GM19035 (cell line): ENCODE measurements around the gene SORCS3.
A peak's percentile ranks its signal among the peaks of the same experiment; 100 is the strongest.

Source experiments
- ATAC-seq: cut with Tn5 transposase; IDR thresholded peaks from one replicate; pipeline ENCODE4 v1.9.1; 2021; ENCODE audit not compliant: unreplicated experiment

The SORCS3 gene

DNA sequence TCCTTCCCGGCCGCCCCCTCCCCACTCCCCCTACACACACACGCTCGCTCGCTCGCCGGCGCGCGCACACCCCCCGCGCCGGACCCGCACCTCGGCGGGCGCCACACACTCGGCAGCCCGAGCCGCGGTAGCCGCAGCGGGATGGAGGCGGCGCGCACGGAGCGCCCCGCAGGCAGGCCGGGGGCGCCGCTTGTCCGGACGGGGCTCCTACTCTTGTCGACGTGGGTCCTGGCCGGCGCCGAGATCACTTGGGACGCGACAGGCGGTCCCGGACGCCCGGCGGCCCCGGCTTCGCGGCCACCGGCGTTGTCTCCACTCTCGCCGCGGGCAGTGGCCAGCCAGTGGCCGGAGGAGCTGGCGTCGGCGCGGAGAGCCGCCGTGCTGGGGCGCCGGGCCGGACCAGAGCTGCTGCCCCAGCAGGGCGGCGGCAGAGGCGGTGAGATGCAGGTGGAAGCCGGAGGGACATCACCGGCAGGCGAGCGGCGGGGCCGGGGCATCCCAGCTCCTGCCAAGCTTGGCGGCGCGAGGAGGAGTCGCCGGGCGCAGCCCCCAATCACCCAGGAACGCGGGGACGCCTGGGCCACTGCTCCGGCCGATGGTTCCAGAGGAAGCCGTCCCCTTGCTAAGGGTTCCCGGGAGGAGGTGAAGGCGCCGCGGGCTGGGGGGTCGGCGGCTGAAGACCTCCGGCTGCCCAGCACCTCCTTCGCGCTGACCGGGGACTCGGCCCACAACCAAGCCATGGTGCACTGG is at the start of gene SORCS3:
Gene SORCS3 (plus strand): TSS at position 104 of the 750 bp plus-strand sequence.
- no peak for ATAC-seq

DNA sequence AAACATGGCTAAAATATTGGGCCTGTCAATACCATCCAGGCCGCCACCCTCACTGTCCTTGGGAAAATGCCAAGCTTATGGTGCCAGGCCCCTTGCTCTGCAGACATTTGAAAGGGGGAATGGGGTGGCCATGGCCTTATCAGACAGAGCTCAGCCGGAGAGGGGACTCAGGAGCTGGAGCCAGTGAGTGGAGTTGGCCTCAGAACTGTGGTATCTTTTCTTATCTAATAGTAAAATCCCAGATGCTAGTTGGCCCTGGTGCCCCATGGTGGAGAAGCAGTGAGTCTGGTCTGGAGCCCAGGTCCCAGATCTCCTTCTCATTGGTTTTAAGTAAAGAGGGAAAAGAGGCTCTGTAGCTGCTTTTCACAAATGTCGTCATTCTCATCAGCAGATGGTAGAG is 49.6 kb upstream of the SORCS3 start:
- ATAC-seq = no peak

DNA sequence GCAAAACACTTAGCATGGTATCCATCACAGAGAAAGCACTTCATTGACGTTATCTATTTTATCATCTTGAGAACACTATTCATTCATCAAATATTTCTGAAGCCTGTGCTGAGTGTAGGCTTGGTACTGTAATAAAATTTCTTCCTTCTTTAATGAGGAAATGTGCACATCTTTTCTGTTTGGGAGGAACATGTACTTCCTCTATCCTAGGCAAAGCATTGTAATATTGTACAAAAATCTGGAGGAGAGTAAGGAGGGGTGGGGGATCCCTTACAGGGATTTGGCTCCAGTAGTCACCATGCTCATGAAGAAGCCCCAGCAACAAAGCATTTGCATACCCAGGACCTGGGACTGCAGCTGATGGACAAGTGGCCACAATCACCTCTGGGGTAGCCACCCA is 39.9 kb upstream of the SORCS3 start:
- no peak for ATAC-seq

DNA sequence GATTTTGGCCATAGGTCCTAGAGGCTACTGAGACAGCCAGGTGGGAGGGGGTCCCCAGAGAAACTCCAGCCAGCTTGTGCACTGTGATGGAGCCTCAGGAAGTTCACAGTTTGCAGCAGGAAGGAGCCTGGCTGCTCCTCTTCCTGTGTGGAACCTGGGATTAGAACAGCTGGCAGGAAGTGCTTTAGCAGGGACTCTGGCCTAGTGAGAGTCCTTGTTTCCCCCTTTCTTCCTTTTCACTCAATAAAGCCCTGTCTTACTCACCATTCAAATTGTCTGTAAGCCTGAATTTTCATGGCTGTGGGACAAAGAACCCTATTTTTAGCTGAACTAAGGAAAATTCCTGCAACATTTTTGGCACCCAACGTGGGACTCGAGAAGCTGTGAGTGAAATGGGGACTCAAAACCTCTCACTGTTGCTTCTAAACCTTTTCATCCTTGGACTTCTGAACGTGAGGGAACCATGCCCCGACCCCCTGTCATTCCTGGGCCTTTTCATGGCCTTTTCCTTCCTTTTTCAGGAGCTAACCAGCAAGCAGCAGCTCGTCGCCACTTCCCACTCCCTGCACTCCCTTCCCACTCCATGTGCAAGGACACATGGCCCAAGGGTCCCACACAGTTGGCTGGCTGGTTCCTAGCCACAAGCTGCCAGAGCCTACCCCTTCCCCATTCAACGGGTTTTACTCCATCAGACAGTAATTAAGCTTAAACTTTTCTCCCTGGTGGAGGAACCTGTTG is 32.8 kb upstream of the SORCS3 start:
- ATAC-seq = no peak

DNA sequence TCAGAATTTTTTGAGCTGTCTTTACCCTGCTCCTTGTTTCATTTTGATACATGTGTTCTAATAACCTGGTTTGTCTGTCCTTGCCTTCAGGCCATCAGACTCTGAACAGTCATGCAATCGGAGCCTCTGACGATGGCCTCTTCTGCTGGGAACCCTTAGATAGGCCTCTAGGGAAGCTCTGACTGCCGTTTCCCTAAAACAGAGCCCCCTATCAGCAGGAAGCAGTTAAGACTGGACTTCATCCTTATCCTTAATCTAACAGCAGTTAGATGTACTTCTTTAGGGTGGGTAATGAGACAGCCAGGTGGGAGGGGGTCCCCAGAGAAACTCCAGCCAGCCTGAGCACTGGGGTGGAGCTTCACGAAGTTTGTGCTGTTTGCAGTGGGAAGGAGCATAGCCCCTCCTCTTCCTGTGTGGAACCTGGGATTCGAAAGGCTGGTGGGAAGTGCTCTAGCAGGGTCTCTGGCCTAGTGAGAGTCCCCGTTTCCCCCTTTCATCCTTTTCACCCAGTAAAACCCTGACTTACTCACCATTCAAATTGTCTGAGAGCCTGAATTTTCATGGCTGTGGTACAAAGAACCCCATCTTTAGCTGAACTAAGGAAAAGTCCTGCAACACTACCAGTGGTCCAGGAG is 28.4 kb upstream of the SORCS3 start:
- ATAC-seq = no peak

DNA sequence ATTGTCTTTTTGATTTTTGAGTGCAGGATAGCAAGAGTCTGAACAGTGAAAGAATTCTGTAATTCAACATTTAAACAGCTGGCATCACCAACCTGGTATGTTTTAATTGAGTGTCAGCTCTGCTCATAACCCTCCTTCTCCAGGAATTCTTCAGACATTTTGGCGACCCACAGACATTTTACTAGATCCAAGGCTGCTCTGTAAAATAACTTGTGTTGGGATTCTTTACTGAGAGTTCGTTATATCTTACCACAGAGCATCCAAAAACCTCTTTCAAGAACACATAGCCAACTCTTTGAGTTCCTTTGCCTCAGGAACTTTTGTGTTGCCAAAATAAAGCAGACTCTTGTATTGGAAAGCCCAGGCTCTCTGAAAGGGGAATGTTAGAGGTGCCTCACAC is 27.7 kb upstream of the SORCS3 start:
- ATAC-seq = no peak

DNA sequence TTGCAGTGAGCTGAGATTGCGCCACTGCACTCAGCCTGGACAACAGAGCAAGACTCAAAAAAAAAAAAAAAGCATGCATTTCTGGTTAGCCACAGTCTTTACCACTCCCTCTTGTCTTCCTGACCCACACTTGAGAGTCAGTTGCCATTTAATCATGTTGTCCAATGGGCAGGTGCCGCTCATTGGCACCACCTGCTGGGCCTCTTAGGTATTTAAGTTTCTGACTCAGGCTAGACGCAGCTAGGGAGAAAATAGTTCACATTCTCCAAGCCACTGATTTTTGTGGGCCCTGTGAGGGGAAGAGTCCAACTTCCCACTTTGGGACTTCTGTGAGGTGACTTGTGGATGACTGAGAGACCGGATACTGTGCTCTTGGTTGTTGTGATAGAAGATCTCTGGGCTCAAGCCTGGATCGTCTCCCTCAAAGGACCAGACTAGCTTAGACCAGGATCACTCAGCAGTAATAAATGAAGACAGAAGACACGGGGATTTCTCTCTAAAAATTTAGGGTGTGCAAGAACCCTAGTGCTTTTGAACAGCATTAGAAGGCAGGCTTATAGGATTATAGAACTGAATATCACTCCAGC is 26.8 kb upstream of the SORCS3 start:
- peak; percentile 69 for ATAC-seq

DNA sequence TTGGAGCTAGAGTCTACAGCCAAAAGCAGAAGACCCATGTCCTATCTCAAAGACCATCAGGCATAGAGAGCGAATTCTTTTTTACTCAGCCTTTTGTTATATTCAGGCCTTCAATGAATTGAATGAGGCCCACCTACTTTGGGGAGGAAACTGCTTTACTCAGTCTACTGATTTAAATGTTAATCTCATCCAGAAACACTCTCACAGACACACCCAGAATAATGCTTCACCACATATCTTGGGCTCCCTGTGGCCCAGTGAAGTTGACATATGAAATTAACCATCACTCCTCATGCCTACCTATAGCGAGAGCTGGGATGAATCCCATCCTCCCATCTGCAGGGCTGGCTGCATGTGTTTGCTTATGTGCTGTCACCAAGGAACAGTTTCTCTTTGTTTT is 26.0 kb upstream of the SORCS3 start:
- ATAC-seq = no peak

DNA sequence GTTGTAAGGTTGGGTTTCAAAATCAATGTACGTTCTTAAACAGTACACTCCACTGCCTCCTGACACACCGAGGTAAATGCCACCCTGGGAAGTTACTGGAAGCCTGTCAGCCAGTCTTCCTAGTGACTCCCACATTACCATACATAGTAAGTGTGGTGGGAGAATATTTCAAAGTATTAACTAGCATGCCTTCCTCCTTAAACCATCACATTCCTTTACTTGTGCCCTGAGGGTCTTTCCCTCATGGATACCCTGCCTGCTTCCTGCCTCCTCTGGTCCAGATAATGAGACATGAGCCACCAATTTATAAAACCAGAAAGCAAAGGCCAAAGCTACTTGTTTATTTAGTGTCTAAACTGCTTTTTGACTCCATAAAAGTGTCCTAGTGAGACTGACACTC is 23.3 kb upstream of the SORCS3 start:
- no peak for ATAC-seq

DNA sequence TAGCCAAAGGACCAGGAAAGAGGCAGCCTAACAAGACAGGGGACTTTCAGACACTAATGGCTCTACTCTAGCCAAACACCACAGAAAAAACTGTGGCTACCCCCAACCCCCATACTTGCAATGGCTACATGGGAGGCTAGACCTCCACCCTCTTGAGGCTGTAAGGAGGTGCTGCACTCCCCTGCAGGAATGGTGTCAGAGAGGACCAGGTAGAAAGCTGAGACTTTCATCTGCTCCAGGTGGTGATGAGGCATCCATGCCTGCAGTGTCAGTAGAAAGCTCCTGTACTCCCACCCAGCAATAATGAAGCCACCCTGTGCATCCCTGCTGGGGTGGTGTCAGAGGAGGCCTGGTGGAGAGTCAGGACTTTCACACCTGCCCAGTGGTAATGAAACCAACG is 18.9 kb upstream of the SORCS3 start:
- ATAC-seq = no peak

DNA sequence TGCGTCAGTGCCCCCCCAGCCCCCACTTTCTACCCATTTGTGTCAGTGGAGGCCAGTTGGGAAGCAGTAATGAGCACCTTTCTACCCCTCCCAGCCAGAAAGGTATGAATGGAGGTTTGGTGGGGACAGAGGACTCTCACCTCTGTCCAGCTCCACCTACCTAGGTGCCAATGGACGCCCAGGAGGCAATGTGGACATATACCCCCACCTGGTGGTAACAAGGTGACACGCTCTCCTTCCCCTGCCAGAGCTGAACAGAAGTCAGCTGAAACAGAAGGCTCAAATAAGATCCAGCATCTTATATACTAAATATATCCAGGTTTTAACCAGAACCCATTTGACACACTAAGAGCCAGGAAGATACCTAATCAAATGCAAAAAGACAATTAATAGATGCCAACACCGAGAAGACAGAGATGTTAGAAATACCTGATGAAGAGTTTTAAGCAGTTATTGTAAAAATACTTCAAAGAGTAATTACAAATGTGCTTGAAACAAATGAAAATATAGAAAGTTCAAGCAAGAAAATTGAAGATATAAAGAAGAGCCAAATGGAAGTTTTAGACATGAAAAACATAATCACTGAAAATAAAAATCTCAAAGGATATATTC is 18.4 kb upstream of the SORCS3 start:
- no peak for ATAC-seq

DNA sequence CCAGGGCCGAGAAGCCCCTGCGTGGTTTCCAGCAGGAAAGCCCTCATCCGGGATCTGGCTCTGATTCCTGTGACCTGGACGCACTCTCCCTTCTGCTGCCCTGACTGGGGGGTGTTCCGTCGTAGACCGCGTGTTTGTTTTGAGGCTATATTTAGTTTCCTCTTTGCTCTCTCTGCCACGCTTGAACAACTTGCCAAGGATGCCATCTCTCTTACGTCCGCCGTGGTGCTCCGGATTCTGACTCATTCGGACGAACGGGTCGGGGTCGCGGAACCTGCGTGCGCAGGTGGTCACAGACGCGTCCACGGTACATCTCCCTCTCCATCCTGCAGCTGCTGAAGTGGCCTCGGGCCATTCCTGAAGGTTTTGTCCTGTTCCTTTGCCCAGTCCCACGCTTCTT is 10.4 kb upstream of the SORCS3 start:
- ATAC-seq = no peak

DNA sequence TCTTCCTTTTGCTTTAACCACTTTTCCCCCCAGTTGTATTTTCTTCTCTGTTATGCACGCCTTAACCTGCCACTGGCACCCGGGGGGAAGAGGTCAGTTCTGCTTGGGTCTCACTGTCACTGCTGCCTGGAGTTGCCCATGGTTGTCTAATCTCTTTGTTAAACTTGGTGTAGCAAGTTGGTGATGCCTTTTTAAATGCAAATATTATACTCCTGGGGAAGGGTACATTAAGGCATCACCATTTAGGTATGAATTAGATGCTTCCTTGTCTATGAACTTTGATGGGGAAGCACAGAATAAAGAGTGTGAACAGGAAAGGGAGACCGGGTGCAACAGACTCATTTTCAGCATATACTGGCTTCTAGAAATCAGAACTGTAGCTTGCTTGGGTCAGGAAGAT is 9.1 kb upstream of the SORCS3 start:
- no peak for ATAC-seq

DNA sequence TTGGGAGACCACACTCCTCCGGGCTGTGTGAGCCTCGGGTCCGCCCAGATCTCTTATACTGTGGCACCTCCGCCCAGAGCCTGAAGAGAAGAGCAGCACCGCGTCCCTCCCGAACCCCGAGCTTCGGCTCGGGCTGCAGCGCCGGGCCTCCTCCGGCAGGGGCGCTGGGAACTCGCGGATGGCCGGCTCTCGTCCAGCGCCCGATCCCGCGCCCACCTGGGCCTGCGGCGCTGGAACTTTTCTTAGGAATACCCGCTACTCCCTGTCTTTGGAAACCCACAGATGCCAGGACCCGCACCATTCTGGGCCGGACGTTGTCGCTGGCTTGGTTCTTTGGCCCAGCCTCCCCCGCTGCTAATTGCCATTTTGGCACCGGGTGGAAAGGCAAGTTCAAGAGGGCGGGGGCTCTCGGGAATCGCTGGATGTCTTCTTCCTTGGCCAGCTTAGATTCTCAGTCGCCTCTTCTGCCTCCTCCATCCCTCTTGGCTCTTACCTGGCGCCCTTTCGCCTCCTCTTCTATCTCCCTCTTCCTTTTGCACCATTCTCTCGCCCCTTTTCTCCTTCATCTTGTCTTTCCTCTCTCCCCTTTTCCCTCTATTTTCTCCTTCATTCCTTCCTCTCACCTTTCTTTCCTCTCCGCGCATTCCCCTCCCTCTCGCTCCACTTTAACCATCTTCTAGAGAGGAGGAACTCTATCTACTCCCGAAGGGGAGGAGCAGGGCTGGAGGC is 2.1 kb upstream of the SORCS3 start:
- no peak for ATAC-seq

DNA sequence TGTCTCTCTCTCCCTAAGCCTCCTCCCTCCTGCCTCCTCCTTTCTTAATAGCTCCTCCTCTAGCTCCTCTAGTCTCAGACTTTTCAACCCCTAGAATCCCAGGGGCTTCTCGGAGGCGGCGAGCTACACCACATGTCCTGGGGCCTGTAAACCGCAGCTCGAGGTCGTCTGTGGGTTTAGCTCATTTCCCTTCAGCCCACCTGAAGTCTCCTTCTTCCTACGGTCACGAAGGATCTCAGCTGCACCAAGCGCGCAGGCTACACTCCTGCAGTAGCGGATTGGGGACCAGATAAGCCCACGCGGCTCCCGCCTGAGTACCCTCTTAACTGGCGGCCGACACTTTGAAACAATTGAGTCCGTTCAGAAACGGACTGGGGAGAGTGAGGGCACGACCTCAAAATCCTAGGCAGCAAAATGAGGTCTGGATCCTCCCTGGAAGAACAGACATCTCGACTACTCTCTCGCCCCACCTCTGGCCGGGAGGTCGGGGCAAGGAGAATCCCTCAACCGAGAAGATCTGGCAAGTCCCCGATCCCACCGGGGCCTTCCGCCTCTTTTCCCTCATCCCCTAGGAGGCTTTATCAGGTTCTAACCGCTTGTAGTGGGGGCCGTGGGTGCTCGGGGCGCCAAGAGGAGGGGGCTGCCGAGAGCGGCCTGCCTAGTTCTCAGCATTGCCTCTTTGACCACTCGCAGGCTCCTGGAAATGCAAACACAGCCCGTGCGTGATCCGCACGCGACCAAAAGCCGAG is 1.3 kb upstream of the SORCS3 start:
- ATAC-seq = no peak

DNA sequence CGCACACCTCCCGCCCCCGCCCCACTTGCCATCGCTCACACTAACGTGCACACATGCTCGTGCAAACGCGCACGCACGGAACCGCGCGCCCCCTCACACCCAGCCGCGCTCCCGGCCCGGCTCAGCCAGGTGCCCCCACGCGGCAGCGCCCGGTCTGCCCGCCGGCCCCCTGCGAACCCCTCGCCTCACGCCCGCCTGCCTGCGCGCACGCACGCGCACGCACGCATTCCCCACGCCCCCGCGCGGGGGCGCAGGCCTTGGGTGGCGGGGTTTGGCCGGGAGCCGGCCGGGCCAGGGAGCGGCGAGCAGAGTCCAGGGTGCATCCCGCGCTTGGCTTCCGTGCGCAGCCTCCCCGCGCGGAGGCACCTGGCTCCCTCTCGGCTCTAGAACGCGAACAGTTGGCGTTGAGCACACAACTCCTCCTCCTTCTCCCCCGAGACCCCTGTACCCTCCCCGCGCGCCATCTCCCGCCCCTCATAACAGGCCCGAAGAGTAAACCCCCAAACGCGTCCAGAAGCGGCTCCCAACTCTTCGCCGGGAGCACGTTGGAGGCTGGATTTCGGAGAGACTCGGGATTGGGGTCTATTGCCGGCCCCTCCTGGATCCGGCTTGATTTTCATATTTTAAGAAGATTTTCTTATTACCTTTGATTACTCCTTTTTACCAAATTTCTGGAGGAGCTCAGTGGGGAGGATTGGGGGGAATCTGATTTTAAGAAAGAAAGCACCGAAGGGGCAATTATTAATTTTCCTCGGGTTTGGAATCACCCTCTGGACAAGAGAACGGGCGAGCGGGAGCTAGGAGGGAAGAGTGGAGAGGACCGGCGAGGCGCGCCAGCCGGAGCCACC is 527 bp upstream of the SORCS3 start:
- ATAC-seq = no peak

DNA sequence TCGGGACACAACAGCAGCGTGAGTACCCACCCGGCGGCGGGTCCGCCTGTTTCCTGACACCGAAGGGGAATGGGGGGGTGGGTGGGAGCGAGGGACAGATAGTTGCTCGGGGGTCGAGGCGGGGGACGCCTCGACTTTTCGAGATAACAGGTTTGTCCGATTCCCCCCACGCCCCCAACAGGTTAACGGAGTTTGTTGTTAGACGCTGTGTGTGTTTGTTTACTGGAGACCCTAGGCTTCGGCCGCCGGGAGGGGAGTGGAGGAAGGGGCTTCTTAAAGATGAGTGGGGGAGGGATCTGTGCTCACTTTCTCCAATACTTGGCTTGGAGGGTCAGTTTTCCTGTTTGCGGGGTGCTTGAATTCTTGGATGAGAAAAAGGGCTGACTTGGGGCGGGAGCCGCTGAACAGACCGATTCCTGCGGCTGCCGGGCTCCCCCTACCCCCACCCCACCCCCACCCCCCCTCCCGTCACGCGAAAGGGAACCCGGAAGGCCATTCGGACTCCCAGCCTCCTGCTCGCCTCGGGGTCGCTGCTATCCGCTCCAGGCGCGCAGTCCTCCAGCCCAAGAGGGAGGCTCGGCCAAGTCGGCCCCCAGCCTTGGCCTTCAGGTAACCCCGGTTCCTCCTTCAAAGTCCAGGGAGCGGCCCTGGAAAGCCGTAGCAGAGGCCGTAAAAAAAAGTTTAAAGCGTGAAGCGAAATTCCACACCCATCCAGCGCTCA is 1.0 kb downstream of the SORCS3 start:
- ATAC-seq = no peak

DNA sequence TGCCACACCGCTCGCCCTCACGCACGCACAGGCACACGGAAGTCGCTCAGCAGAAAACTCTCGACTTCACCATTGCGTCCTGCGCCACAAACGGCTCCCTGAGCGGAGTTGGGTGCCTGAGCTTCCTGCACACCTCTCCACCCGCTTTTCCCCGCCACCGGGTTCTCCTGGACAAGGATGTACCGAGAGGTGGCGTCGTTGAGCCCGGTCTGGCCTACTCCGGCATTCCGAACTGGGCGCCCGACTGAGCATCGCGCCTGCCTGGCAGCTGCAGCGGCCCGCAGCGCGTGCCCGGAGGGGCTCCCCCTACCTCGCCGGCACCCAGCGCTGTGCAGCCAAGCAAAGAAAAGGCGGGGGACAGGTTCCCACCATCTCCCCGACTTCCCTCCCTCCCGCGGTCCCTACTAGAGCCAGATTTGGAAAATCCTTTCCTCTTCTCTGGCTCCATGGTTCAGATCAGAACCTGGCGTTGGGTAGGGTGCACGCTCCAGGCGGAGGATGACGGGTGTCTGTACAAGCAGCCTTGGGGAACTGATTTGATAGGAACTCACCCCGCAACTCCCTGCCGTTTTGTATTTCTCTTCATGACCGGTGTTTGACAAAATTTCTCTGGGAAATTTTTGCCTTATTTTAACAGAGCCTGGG is 1.7 kb downstream of the SORCS3 start:
- ATAC-seq = no peak
